22Rv1 (cell line): ENCODE results near the gene PRKACB.

Experiments
- ZFX ChIP-seq: fragments of 450-650 bp; IDR thresholded peaks from 2 replicates; pipeline ENCODE4 v1.6.1; 2017; ENCODE audit warnings: antibody characterized with exemption, borderline replicate concordance
- TF ChIP-seq, protein P1 (sequence below): fragments of 450-650 bp; IDR thresholded peaks from 2 replicates; pipeline ENCODE4 v1.5.1; 2017; ENCODE audit warnings: mild to moderate bottlenecking

DNA sequence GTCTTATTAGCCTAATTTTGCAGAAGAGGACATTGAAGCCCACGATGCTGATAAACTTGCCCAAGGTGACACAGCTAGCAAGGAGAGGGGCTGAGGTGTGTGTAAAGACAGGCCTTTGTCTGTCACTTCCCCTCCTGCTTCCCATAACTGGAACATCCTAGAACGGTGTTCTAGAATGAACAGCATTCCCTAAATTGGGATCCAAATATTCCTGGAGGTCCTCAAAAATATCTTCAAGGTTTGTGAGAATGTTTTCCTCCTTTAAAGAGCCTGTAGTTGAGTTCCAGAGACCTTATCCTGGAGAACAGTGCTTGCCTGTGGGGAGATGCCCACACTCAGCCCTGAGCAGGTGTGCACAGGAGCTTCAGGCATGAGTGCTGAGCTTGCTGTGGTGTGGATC, 115.9 kb downstream of the PRKACB start:
- TF ChIP-seq, protein P1, sequence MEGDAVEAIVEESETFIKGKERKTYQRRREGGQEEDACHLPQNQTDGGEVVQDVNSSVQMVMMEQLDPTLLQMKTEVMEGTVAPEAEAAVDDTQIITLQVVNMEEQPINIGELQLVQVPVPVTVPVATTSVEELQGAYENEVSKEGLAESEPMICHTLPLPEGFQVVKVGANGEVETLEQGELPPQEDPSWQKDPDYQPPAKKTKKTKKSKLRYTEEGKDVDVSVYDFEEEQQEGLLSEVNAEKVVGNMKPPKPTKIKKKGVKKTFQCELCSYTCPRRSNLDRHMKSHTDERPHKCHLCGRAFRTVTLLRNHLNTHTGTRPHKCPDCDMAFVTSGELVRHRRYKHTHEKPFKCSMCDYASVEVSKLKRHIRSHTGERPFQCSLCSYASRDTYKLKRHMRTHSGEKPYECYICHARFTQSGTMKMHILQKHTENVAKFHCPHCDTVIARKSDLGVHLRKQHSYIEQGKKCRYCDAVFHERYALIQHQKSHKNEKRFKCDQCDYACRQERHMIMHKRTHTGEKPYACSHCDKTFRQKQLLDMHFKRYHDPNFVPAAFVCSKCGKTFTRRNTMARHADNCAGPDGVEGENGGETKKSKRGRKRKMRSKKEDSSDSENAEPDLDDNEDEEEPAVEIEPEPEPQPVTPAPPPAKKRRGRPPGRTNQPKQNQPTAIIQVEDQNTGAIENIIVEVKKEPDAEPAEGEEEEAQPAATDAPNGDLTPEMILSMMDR, result no peak
- no peak for TF ChIP-seq ZFX
